Astrocyte of the spinal cord (primary cell): Measurements from ENCODE around the gene AOAH.

ENCODE experiments used
- DNase-seq: peaks from one replicate; pipeline ENCODE4 v3.0.0; 2011; ENCODE audit warnings: low read depth, low spot score
- H3K4me3 ChIP-seq: 2 replicates; pipeline ENCODE4 v1.5.1; 2011; ENCODE audit warnings: low read depth, mild to moderate bottlenecking, low read length, moderate library complexity
- CTCF ChIP-seq: IDR thresholded peaks from 2 replicates; pipeline ENCODE4 v1.5.1; 2012; ENCODE audit warnings: low read depth, mild to moderate bottlenecking, low read length, inconsistent platforms
- in situ Hi-C: cut with HindIII; loops from 2 replicates; pipeline ENCODE4 v1.10.0; 2017; ENCODE audit warnings: low sequenced_read_pairs

Gene AOAH

GRCh38 chr7:36583318-36583717 is 141.0 kb downstream of the AOAH start:
- TF ChIP-seq CTCF: no peak
- in situ Hi-C loops: no loop called here
- DNase-seq: peak; percentile 31
- no peak overlapping the region for H3K4me3 ChIP-seq

- in situ Hi-C loops: no loop called here
- no peak for TF ChIP-seq CTCF
- no peak for DNase-seq
- no peak overlapping the region for H3K4me3 ChIP-seq
Measured at GRCh38 chr7:36575832-36576231, 148.5 kb downstream of the AOAH start.

GRCh38 chr7:36573066-36573465 is 151.2 kb downstream of the AOAH start:
- in situ Hi-C loops: no loop called here
- no peak for TF ChIP-seq CTCF
- H3K4me3 ChIP-seq: no peak overlapping the region
- DNase-seq: no peak

GRCh38 chr7:36571190-36571560 is 153.1 kb downstream of the AOAH start:
- in situ Hi-C loops: no loop called here
- TF ChIP-seq CTCF: no peak
- H3K4me3 ChIP-seq: no peak overlapping the region
- no peak for DNase-seq

- no peak for DNase-seq
- in situ Hi-C loops: no loop called here
- TF ChIP-seq CTCF: no peak
- H3K4me3 ChIP-seq: no peak overlapping the region
Measured at GRCh38 chr7:36570528-36571189, 153.6 kb downstream of the AOAH start.

- no peak overlapping the region for H3K4me3 ChIP-seq
- DNase-seq: no peak
- TF ChIP-seq CTCF: no peak
- in situ Hi-C loops: no loop called here
Measured at GRCh38 chr7:36568452-36568849, 155.8 kb downstream of the AOAH start.
